Activated naive CD8-positive, alpha-beta T cell treated with anti-CD3 and anti-CD28 coated beads, Interleukin-2, amount 10 ng/mL, durations not matched to agents 7 days and 5 days (primary cell): ENCODE measurements around the gene WDR20. TPM values are rescaled to one million over a fixed set of nuclear protein-coding genes. Genes with fewer than 3 reads are reported as not detected.
"Not testable (repeated sequence)": the region's sequence is repeated elsewhere in the genome, so short reads cannot be mapped to it uniquely, and the experiment has no call there.

ENCODE experiments used
- ATAC-seq: fragments of 150-1000 bp; cut with Tn5 transposase; one replicate; pipeline ENCODE4 v1.10.0; 2021; ENCODE audit warnings: low read depth, moderate library complexity
- POLR2A ChIA-PET: fragments of 350-600 bp; sonication (Branson Sonifier 250); formaldehyde crosslinking; loops from one replicate; lab custom pipeline; 2021; ENCODE audit warnings: antibody characterized with exemption; lab: Charles Lee
- DNase-seq: peaks from one replicate; pipeline ENCODE4 v3.0.0; 2021
- H3K27ac Mint-ChIP-seq: one replicate; pipeline ENCODE4 v1.8.0; 2022; ENCODE audit warnings: mild to moderate bottlenecking, mixed read lengths
- H3K27me3 Mint-ChIP-seq: one replicate; pipeline ENCODE4 v1.8.0; 2022; ENCODE audit warnings: mild to moderate bottlenecking, moderate library complexity, mixed read lengths
- H3K36me3 Mint-ChIP-seq: one replicate; pipeline ENCODE4 v1.8.0; 2021; ENCODE audit warnings: mild to moderate bottlenecking, mixed read lengths
- H3K4me1 Mint-ChIP-seq: one replicate; pipeline ENCODE4 v1.8.0; 2021; ENCODE audit warnings: mixed read lengths
- H3K4me3 Mint-ChIP-seq: one replicate; pipeline ENCODE4 v1.8.0; 2022; ENCODE audit warnings: mild to moderate bottlenecking, moderate library complexity, mixed read lengths
- H3K9me3 Mint-ChIP-seq: one replicate; pipeline ENCODE4 v1.8.0; 2021; ENCODE audit warnings: mixed read lengths
- total RNA-seq, 2 experiments: library from RNA; stranded (reverse); gene quantifications; one replicate each; pipeline ENCODE4 v1.2.3, GENCODE V29; 2021

Gene WDR20
- total RNA-seq, 2 experiments from 2014 or later: 38.6 to 38.8 TPM

DNA sequence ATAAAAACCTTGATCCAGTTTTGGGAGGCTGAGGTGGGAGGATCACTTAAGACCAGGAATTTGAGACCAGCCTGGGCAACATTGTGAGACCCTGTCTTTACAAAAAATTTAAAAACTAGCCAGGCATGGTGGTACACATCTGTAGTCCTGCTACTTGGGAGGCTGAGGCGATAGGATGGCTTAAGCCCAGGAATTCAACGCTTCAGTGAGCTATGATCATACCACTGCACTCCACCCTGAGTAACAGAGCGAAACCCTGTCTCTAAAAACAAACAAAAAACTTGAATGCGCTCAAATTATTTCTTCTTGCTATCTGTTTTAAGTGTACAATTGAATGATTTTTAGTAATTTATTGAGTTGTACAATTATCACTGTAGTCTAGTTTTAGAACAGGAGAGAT is 20.1 kb downstream of the WDR20 start:
- Mint-ChIP-seq H3K4me3 (no peak overlapping the region), H3K4me1 (peaks cover 19% of the 10 kb centered on the region)

DNA sequence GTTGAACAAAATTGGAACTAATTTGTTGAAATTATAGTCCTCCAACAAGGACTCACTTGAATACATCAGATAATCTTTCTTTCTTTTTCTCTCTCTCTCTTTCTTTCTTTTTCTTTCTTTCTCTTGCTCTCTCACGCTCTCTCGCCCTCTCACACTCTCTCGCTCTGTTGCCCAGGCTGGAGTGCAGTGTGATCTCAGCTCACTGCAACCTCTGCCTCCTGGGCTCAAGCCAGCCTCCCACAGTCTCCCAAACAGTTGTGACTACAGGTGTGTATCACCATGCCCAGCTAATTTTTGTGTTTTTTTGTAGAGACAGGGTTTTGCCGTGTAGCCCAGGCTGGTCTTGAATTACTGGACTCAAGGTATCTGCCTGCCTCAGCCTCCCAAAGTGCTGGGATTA is 22.8 kb downstream of the WDR20 start:
- no peaks in the 10 kb centered on the region for H3K9me3 Mint-ChIP-seq
- POLR2A ChIA-PET: no interaction called here
- DNase-seq (no peak), ATAC-seq (no peak)
- H3K36me3 Mint-ChIP-seq: peaks cover 16% of the 10 kb centered on the region
- H3K27ac Mint-ChIP-seq: no peak overlapping the region
- H3K4me3 Mint-ChIP-seq: no peak overlapping the region
- no peaks in the 10 kb centered on the region for H3K27me3 Mint-ChIP-seq
- H3K4me1 Mint-ChIP-seq: peaks cover 17% of the 10 kb centered on the region

More for the DNA sequence above, 20.1 kb downstream of the WDR20 start:
- POLR2A ChIA-PET: no interaction called here
- no peak for ATAC-seq
- no peaks in the 10 kb centered on the region for H3K9me3 Mint-ChIP-seq
- H3K27ac Mint-ChIP-seq: no peak overlapping the region
- DNase-seq: no peak
- no peaks in the 10 kb centered on the region for H3K27me3 Mint-ChIP-seq
- H3K36me3 Mint-ChIP-seq: peaks cover 16% of the 10 kb centered on the region

DNA sequence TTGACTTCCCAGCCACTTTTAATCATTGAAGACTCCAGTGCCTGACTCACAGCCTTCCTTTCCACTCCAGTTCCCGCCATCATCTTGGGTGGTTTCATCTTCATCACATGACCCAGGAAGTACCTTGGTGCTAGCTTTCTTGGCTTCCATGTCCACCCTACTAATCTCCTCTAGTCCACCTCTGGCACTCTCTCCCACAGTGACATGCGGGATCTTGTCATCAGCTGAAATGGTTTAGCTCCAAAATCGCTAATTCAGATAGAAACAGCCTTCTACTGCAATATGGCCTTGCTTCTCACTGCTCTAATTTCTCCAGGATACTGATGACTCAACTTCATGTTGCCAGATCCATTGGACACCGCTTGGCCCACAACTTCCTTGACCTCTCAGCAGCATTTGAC is 24.5 kb downstream of the WDR20 start:
- H3K27ac Mint-ChIP-seq: no peak overlapping the region
- DNase-seq: no peak
- H3K9me3 Mint-ChIP-seq: no peaks in the 10 kb centered on the region
- no peak for ATAC-seq
- peaks cover 16% of the 10 kb centered on the region for H3K36me3 Mint-ChIP-seq
- peaks cover 17% of the 10 kb centered on the region for H3K4me1 Mint-ChIP-seq
- no peak overlapping the region for H3K4me3 Mint-ChIP-seq
- POLR2A ChIA-PET: no interaction called here
- no peaks in the 10 kb centered on the region for H3K27me3 Mint-ChIP-seq

DNA sequence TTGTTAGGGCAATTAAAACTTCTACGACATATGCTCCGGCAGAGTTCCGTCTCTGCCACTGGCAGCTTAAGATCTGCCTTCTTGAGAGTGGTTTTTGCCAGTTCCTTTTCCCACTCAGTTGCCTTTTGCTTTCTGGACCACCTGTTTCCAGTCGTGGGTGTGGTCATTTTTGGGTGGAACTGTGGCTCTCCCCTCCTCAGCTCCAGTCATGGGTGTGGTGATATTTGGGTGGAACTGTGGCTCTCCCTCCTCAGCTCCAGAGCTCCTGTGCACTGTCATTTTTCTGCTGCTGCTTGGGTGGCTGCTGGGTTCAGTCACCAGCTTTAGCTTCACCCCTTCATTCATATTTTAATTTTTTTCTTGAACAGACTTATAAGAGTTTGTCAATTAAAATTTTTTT is 25.3 kb downstream of the WDR20 start:
- H3K27ac Mint-ChIP-seq: no peak overlapping the region
- H3K36me3 Mint-ChIP-seq: peaks cover 17% of the 10 kb centered on the region
- H3K4me1 Mint-ChIP-seq: peaks cover 17% of the 10 kb centered on the region

DNA sequence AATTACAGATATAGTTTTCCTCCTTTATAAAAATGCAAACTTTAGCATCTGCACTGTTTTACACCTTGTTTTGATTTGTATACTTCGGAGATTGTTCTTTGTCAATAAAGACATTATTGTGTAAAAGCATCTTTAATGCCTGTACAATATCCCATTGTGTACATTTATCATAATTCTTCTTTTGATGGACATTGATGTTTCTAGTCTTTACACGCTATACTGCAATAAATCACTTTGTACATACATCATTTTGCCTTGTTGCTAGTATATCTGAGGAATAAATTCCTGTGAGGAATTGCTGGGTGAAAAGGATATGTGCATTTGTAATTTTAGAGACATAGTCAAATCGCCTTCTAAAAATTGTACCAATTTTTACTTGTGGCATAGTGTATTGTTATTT is 30.4 kb downstream of the WDR20 start:
- Mint-ChIP-seq H3K4me3 (no peak overlapping the region), H3K27me3 (no peaks in the 10 kb centered on the region), H3K27ac (no peak overlapping the region), H3K4me1 (peaks cover under 1% of the 10 kb centered on the region), H3K36me3 (peaks cover 10% of the 10 kb centered on the region), H3K9me3 (no peaks in the 10 kb centered on the region)
- POLR2A ChIA-PET: no interaction called here
- ATAC-seq: no peak
- no peak for DNase-seq

More for the DNA sequence above, 25.3 kb downstream of the WDR20 start:
- H3K4me3 Mint-ChIP-seq: no peak overlapping the region
- H3K27me3 Mint-ChIP-seq: no peaks in the 10 kb centered on the region
- POLR2A ChIA-PET: no interaction called here
- no peak for DNase-seq
- no peak for ATAC-seq
- no peaks in the 10 kb centered on the region for H3K9me3 Mint-ChIP-seq

DNA sequence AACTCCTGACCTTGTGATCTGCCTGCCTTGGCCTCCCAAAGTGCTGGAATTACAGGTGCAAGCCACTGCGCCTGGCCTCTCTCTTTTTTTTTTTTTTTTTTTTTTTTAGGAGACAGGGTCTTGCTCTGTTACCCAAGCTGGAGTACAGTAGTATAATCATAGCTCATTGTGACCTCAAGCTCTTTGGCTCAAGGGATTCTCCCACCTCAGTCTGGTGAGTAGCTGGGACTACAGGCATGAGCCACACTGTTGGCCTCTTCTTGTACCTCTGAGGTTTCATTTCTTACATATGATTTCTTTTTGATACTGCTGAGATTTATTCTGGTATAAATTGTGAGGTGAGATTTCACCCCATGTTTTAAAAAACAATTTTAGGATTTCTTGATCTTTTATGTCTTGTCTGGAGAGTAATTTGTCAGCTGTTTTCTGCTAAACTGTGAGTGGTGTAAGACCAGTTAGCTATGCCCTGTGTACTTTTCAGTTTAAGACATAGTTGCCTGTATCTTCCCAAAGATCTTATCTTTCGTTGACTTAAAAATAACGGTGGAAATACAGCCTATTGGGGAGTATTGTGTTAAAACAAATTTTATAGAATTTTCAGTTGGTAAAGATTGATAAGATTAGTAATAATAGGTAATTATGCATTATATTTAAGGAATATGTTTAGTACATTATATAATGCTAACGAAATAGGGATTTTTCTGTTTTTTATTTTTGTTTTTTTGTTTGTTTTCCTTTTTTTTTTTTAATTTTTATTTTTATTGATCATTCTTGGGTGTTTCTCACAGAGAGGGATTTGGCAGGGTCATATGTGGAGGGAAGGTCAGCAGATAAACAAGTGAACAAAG is 31.7 kb downstream of the WDR20 start:
- DNase-seq (no peak), ATAC-seq (no peak)
- Mint-ChIP-seq H3K4me1 (peaks cover 2% of the 10 kb centered on the region), H3K27me3 (no peaks in the 10 kb centered on the region), H3K4me3 (no peak overlapping the region), H3K27ac (no peak overlapping the region), H3K36me3 (peaks cover 14% of the 10 kb centered on the region), H3K9me3 (no peaks in the 10 kb centered on the region)
- POLR2A ChIA-PET: no interaction called here

DNA sequence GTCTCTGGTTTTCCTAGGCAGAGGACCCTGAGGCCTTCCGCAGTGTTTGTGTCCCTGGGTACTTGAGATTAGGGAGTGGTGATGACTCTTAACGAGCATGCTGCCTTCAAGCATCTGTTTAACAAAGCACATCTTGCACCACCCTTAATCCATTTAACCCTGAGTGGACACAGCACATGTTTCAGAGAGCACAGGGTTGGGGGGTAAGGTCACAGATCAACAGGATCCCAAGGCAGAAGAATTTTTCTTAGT is 32.2 kb downstream of the WDR20 start:
- H3K9me3 Mint-ChIP-seq, H3K4me3 Mint-ChIP-seq, POLR2A ChIA-PET, DNase-seq, H3K27me3 Mint-ChIP-seq, H3K4me1 Mint-ChIP-seq, ATAC-seq, H3K27ac Mint-ChIP-seq: not testable (repeated sequence)
- H3K36me3 Mint-ChIP-seq: peaks cover 17% of the 10 kb centered on the region

DNA sequence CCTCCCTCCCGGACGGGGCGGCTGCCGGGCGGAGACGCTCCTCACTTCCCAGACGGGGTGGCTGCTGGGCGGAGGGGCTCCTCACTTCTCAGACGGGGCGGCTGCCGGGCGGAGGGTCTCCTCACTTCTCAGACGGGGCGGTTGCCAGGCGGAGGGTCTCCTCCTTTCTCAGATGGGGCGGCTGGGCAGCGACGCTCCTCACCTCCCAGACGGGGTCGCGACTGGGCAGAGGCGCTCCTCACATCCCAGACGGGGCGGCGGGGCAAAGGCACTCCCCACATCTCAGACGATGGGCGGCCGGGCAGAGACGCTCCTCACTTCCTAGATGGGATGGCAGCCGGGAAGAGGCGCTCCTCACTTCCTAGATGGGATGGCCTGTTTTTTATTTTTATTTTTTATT is 33.0 kb downstream of the WDR20 start:
- H3K4me3 Mint-ChIP-seq, DNase-seq, H3K9me3 Mint-ChIP-seq, H3K27me3 Mint-ChIP-seq, H3K27ac Mint-ChIP-seq, H3K4me1 Mint-ChIP-seq, POLR2A ChIA-PET, ATAC-seq: not testable (repeated sequence)
- H3K36me3 Mint-ChIP-seq: peaks cover 20% of the 10 kb centered on the region

DNA sequence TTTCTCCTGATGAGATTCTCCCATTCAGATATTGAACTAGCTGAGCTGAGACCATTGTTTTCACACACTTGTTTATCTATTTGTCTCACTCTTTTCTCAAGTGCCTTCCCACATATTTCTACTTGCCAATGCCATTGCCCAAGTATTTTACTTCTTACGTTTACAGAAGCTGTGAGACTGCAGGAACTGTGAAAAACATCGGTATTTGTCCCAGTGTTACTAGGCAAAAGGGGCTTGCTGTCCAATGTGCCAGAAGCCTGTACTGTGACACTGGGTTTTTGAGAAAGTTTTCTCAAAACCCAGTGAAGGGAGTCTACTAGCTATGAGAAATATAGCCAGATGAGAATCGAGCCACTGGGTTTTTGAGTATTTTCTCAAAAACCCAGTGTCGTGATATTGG is 37.5 kb downstream of the WDR20 start:
- Mint-ChIP-seq H3K36me3 (peaks cover 13% of the 10 kb centered on the region), H3K4me1 (peaks cover 9% of the 10 kb centered on the region), H3K9me3 (no peaks in the 10 kb centered on the region), H3K27ac (no peak overlapping the region), H3K4me3 (no peak overlapping the region), H3K27me3 (no peaks in the 10 kb centered on the region)
- ATAC-seq (no peak), DNase-seq (no peak)
- POLR2A ChIA-PET: no interaction called here

DNA sequence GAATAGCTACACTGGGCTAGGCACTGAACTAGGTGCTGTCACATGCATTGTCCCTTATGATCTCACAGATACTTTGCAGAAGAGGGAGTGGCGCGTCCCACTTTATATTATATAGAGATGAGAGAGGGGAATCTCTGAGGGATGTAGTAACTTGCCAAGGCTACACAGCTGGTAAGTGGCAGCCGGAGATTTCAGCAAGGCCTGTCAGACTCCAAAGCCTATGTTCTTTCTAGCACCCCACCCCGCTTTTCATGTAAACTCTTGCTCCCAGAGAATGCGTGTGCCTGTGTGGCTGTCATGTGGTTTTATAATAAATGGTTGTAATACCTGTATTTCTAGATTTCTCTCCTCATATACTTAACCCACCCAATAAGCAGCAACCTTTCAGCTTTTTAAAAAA is 39.1 kb downstream of the WDR20 start:
- Mint-ChIP-seq H3K9me3 (no peaks in the 10 kb centered on the region), H3K27me3 (no peaks in the 10 kb centered on the region), H3K4me3 (no peak overlapping the region), H3K36me3 (peaks cover 11% of the 10 kb centered on the region), H3K4me1 (peaks cover 16% of the 10 kb centered on the region), H3K27ac (no peak overlapping the region)
- DNase-seq (no peak), ATAC-seq (no peak)
- POLR2A ChIA-PET: no interaction called here

DNA sequence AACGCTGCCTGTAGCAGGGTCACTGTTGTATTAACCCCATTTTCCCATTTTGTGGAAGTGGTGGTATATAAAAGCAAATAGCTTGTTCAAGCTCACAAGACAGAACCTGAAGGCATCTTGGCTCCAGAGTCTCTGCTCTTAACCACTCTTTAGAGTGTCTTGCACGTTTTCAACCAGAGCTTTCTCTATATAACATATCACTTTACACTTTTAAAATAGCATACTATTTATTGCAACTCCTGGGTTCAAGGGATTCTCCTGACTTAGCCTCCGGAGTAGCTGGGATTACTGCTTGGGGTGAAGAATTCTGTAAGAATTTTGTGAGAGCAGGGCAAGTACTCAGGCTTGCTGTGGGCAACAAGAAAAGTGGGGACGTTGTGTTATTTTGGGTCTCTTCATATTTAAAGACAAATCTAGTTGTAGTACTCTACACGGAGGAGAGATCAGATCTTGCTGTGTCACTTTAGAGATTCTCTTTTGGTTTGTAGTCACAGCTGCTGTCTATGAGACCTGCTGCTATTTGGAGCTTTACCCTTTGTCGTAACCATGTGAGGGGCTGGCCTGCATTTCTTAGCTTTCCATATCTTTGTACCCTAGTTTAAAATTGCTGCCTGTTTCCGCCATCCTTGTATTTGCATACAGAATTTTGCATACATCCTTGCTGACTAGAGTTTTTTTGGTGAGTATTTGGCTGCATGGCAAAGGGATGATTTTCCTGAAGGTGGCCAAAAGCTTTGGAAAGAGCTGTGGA is 40.7 kb downstream of the WDR20 start:
- Mint-ChIP-seq H3K4me1 (peaks cover 15% of the 10 kb centered on the region), H3K9me3 (no peaks in the 10 kb centered on the region), H3K36me3 (peaks cover 6% of the 10 kb centered on the region), H3K27me3 (no peaks in the 10 kb centered on the region), H3K4me3 (no peak overlapping the region), H3K27ac (no peak overlapping the region)
- POLR2A ChIA-PET: interaction anchor here (0.6 kb wide), 1 partner anchor 48 kb away, joined by 3 read pairs; no protein-coding TSS in a partner anchor
- DNase-seq (no peak), ATAC-seq (no peak)

DNA sequence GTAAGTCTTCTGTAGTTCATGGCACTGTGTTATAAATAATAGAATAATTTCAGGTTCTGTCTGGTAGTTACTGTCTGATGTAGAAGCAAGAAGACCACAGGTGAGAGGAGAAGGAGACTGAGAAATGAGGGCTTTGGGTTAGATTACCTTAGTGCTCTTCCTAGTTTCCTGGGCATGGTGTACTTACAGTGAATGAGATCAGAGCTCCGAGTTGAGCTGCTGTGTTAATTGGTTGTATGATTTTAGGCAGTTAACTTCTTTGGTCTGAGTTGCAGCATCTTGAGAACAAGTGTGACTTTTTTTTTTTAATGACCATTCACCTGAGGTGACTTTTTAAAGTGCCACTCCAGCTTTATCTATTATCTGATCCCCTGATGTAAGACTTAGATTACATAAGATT is 41.5 kb downstream of the WDR20 start:
- Mint-ChIP-seq H3K27ac (no peak overlapping the region), H3K4me3 (no peak overlapping the region), H3K9me3 (no peaks in the 10 kb centered on the region), H3K27me3 (no peaks in the 10 kb centered on the region), H3K36me3 (peaks cover 6% of the 10 kb centered on the region), H3K4me1 (peaks cover 15% of the 10 kb centered on the region)
- no peak for ATAC-seq
- POLR2A ChIA-PET: interaction anchor here (0.6 kb wide), 1 partner anchor 48 kb away, joined by 3 read pairs; no protein-coding TSS in a partner anchor
- DNase-seq: no peak

DNA sequence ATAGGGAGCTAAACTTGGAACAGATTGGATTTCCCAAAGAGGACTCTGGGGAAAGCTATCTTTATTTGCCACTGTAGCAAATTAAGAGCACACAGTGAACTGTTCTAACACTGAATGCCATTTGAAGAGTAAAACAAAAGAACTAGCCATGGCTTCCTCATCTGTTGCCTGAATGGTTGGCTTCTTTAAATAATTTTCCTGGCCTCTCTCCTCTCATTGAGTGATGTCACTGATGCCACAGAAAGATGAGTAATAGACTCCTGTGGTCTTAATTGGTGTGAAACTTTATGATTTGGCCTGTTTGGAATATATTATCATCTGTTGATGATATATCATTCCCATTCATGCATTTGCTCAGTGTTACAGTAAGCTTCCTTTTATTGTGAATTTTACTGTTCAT is 42.5 kb downstream of the WDR20 start:
- Mint-ChIP-seq H3K27me3 (no peaks in the 10 kb centered on the region), H3K4me3 (no peak overlapping the region), H3K36me3 (peaks cover under 1% of the 10 kb centered on the region), H3K9me3 (no peaks in the 10 kb centered on the region), H3K27ac (no peak overlapping the region), H3K4me1 (peaks cover 17% of the 10 kb centered on the region)
- ATAC-seq (no peak), DNase-seq (no peak)
- POLR2A ChIA-PET: interaction anchor here (0.7 kb wide), 1 partner anchor 15 kb away, joined by 3 read pairs; no protein-coding TSS in a partner anchor
